Keratinocyte (primary cell): ENCODE results near the gene FUT8.

Source experiments
- CTCF ChIP-seq, 3 experiments: IDR thresholded peaks in 1 of 3; conservative IDR thresholded peaks in 1 of 3; optimal IDR thresholded peaks in 1 of 3; 2 replicates in 2 of 3; 3 replicates in 1 of 3; pipeline versions ENCODE3 to v1.5.1; 2011; ENCODE audit warnings: low read length in 3 of 3, mild to moderate bottlenecking in 3 of 3, moderate library complexity in 2 of 3, control low read depth in 1 of 3, inconsistent platforms in 1 of 3; ENCODE audit not compliant: insufficient read depth in 2 of 3; ENCODE audit errors: extremely low read depth in 1 of 3
- EZH2 ChIP-seq: IDR thresholded peaks from one replicate; pipeline ENCODE4 v1.6.1; 2012; ENCODE audit warnings: inconsistent platforms, mild to moderate bottlenecking, low read length, moderate library complexity

GRCh38 chr14:65471038-65471878 is 58.7 kb downstream of the FUT8 start:
- no peak for TF ChIP-seq EZH2
- TF ChIP-seq CTCF (optimal IDR thresholded peaks at IDR 0.05 in 1 of 3, IDR thresholded peaks at IDR 0.05 in 1 of 3, conservative IDR thresholded peaks at IDR 0.05 in 1 of 3; ENCODE audit: extremely low read depth in 1 of 3, insufficient read depth in 2 of 3, low read length in 3 of 3), result no peak
